ENCODE results near the gene SPATA32.
"Not testable (repeated sequence)": the region's sequence is repeated elsewhere in the genome, so short reads cannot be mapped to it uniquely, and the experiment has no call there.

Gene SPATA32, protein sequence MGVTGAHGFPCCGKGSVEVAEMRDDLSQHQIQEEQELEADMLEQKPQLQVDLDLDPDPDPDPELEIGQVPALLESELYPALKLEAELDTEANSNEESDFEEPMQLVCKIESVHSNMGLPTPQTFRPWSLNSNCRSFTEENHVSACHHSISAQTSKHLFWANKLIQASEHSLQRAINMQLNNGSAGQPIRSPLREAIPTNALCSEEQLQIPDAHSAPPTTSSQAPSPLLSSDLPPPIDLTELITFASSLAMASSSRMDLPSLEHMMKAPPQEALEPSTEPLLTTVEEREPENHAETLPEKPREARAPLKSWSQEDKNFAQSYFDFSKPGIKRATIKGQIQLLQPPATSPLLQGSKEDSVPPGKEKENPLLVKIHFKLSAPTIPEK
- 0 to 1.7 (median 0.08) reads per million in 17 experiments for total RNA-seq

- peak; percentile 38 to 72 (median 58) for DNase-seq
These were observed at the start of gene SPATA32 for GRCh38 chr17:45261577-45262515. TSS of gene SPATA32 (minus strand) at chr17:45262094. CDS start at chr17:45262016, 78 bp downstream.

- no peak for DNase-seq
These were observed 49.5 kb upstream of the SPATA32 start for GRCh38 chr17:45311401-45311759.

- DNase-seq: peak; percentile 56 to 87 (median 79)
These were observed 48.8 kb upstream of the SPATA32 start for GRCh38 chr17:45310380-45311324.

DNA sequence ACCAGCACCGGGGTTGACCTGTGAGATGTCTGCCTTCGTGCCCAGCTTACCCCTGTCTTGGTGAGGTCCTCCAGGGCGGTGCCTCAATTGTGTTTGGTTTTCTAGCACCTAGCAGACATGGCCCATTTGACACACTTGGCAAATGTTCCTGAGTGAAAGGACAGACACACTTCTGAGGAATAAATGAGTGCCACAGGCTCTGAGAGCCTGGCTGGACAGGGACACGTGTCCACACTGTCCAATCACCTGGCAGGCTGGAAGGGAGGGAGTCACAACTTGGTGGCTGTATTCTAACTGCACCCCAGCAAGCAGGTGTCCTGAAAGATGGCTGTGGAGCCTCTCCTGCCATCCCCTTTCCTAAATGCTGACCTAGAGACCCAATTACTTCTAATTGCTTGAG is 47.5 kb upstream of the SPATA32 start:
- DNase-seq: no peak

GRCh38 chr17:45308840-45309239 is 46.9 kb upstream of the SPATA32 start:
- no peak for DNase-seq

DNA sequence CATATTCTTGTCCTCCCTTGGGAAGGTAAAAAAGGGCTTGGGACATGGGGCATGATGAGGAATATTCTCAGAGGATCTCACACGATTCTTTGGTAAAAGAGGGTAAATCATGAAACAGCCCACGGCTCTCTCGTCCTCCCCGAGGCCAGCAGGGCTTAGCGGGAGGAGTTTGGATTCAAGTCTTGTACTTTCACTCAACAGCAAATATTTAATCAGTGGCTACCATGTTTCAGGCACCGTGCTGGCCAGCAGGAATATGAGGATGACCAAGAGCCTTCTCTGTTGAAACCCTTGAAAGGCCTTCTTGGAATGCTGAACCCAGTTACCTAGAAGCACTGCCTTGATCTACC is 46.1 kb upstream of the SPATA32 start:
- no peak for DNase-seq

- DNase-seq: peak; percentile 75 to 93 (median 84)
These were observed 45.6 kb upstream of the SPATA32 start for GRCh38 chr17:45307290-45308015.

DNA sequence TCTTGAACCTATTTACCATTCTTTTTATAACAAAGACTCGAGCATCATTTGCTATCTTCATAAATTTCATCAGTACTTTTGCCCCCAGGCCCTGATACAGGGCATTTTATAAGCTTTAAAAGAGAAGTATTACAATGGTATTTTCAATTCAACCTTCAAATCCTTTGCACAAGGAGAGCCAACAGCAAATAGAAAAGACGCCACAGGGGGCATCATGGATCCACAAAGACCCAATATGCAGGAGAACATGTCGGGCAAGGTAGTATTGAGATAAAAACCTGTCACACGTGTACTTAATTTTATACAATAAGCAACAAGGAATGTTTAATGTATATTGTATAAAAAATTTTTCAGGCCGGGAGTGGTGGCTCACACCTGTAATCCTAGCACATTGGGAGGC is 44.7 kb upstream of the SPATA32 start:
- DNase-seq: no peak

- DNase-seq: peak in 3 of 4 experiments; percentile 54 to 63 (median 61)
These were observed 44.2 kb upstream of the SPATA32 start for GRCh38 chr17:45306094-45306493.

GRCh38 chr17:45305530-45306087 is 43.7 kb upstream of the SPATA32 start:
- peak in 3 of 4 experiments; percentile 64 to 79 (median 66) for DNase-seq

GRCh38 chr17:45302649-45303173 is 40.8 kb upstream of the SPATA32 start:
- DNase-seq: peak; percentile 50 to 69 (median 64)

- not testable (repeated sequence) for DNase-seq
These were observed 40.3 kb upstream of the SPATA32 start for GRCh38 chr17:45302220-45302619.

DNA sequence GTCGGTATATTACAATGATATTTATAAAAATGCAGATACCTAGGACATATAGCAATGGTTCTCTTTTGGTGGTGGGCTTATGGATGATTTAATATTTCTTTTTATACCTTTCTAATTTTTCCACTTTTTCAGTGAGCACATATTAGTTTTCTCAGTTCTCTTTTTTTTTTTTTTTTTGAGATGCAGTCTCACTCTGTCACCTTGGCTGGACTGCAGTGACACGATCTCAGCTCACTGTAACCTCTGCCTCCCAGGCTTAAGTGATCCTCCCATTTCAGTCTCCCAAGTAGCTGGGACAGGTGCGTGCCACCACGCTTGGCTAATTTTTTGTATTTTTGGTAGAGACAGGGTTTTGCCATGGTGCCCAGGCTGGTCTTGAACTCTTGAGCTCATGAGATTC is 39.8 kb upstream of the SPATA32 start:
- no peak for DNase-seq

DNA sequence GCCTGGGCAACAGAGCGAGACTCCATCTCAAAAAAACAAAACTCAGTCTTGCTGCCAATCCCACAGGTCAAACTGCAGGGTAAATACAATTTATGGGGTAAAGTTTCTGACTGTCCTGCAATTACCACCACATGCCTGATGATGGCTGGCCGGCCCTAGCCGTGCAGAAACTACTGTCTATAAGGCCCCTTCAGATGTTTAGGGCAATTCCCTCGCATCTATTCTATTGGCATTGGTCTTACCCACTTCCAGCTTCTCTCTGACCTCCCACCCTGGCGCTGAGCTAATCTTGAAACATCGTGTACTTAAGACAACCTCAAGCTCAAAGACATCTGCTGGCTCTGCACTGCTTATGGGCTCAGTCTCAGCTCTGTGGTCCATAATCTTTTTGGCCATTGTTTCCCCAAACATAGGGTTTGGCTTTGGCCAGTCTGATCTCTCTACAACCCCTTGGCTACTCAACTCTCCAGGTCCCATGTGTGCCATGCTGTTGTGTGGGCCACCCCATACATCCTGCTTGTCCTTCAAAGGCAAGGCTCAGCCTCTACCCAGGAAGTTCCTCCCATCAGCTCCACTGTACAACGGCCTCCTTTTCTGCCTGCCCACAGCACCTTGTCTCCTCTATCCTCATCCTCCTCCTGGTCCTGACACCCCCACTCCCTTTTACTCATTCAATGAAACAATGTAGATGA is 38.3 kb upstream of the SPATA32 start:
- no peak for DNase-seq

- DNase-seq: peak; percentile 71 to 85 (median 83)
These were observed 37.5 kb upstream of the SPATA32 start for GRCh38 chr17:45299361-45299760.

DNA sequence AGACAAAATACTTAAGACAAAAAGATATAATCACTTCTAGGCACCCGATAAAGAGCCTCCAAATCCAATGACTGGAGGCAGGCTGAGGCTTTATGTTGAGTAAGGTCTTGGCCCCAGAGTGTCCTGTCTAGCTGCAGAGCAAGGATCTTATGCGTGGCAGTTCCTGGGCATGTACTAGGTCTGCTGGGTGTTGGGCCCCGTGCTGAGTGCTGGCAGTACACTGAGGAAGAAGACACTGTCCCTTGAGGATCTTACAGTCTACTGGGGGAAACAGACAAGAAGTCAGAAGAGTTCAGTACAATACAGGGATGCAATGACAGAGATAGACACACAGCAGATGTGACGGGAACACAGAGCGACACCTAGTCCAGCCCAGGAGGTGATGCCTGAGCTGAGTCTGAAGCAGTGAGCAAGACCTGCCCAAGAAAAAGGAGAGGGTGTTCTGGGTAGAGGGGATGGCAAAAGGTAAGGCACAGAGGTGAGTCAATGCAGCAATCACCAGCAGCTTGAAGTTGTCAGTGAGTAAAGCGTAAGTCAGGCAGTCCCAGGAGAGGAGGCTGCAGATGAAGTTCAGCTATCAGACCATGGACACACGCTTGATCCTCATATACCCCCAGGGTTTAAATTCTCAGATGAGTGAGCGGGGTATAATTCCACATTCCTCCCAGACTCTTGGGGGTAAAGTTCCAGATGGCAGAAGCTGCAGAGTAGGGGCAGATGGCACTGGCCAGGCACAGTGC is 36.8 kb upstream of the SPATA32 start:
- DNase-seq: no peak

DNA sequence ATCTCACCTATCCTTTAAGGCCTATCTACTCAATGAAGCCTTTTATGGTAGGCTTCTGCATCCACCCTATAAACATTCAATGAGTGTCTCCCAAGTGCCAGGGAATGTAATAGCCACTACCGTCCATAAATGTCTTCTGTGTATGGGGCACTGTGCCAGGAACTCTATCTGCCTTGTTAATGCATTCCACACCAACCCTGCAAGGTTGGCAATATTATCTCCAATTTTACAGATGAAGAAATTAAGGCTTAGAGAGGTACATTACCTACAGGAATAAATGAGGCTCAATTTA is 34.9 kb upstream of the SPATA32 start:
- no peak for DNase-seq

DNA sequence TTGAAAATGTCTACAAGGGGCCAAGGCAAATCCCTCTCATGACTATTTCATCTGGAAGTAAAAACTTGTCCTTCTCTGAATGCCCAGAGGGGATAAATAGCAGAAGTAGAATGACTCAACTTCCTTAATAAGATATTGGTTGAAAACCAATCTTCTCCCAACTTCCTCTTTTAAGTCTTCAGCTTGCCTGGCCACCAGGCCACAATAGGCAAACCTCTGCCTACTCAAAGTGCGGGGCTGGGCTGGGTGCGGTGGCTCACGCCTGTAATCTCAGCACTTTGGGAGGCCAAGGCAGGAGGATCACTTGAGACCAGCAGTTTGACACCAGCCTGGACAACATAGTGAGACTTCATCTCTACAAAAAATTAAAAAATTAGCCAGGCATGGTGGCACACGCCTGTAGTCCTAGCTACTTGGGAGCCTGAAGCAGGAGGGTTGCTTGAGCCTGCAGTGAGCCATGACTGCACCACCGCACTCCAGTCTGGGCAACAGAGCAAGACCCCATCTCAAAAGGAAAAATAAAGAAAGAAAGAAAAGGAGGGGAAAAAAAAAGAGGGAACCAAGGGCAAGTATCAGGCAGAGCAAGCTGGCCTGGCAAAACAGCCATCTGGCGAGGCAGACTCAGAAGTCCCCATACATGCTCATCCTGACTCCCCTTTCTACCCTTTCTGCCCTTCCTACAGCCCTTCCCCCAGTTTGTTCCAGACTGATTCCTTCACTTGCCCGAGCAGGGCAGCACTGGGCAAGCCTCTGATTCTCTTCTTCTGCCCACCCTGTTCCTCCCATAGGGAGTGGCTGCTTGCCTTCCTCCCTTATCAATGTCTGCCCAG is 34.3 kb upstream of the SPATA32 start:
- DNase-seq: peak; percentile 81 to 97 (median 90)

- no peak for DNase-seq
These were observed 32.6 kb upstream of the SPATA32 start for GRCh38 chr17:45294506-45294905.
